Smooth muscle cell of the coronary artery (primary cell): ENCODE results near the gene DYDC2. TPM values are rescaled to one million over a fixed set of nuclear protein-coding genes. Genes with fewer than 3 reads are reported as not detected.

ENCODE experiments used
- total RNA-seq: library from RNA; depleted of rRNA; stranded (reverse); fragments of >200 nt; gene quantifications from 2 replicates; pipeline ENCODE4 v1.2.3, GENCODE V29; 2014; ENCODE audit warnings: low replicate concordance

The DYDC2 gene, protein sequence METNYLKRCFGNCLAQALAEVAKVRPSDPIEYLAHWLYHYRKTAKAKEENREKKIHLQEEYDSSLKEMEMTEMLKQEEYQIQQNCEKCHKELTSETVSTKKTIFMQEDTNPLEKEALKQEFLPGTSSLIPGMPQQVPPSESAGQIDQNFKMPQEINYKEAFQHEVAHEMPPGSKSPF
- not detected in 2 replicates for total RNA-seq

DNA sequence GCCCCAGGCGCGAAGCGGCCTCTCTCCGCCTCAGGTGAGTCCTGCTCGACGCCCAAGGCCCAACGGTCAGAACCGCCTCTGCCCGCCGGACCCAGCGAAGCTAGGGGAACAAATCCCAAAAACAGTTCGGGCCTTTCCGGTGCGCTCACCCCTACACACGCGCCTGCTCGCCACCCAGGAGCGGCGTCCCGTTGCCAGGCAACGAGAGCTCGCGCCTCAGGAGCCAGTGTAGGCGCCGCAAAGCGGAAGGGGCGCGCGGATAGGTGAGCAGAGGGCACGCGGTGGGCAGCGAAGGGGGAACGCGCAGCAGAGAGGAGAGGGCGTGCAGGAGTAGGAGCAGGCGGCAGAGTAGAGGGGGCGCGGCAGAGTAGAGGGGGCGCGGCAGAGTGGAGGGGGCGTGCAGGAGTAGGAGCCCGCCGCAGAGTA, at the start of gene DYDC2, which contains the start of gene DYDC1:
DYDC2 (plus strand) TSS at position 219 of the 426 bp plus-strand sequence. CDS start 5,663 bp downstream, outside the sequence.
DYDC1 (minus strand) TSS at position 193 of the 426 bp plus-strand sequence. CDS start 4,154 bp downstream, outside the sequence.

DNA sequence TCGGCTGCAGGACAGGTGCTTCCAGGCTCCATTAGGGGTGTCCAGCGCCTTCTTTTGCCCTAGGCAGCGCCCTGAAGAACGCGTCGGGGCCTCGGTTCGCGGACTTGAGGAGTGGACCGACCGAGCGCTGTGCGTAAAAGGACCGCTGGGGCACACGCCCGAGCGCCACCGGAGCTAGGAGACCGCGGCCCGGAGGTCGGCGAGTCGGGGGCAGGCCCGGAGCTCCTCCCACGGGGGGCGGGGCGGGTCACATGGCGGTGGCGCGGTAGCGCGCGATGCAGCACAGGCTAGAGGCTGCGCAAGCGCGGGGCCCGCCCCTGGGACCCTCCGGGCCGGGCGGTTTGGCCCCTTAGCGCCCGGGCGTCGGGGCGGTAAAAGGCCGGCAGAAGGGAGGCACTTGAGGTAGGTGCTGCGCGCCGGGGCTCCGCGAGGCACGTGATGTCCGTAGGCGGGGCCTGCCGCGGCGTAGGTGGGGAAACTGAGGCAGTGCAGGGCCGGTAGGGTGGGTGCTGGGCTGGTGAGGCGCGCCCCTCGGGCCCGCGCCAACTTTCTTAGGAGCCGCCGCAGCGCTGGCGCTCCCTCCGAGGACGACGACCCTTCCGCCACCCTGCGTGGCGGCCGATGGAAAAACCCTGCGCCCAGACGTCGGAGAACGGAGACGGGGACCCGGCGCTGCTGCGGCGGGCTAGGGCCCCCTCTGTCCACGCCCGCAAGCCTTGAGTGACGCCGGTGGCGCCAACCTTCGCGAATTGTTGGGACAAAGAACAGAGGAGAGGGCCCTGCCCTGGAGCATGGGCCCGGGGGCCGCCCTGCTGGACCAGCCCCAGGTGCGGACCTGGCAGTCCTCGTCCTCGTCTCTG, 51.9 kb downstream of the DYDC2 start, which contains the start of gene PRXL2A:
PRXL2A (plus strand) TSS at position 310 of the 860 bp plus-strand sequence. CDS start 11,917 bp downstream, outside the sequence.

Other genes starting within 250 kb of the DYDC2 start
- gene PLAC9, start 224.1 kb upstream of the DYDC2 start, total RNA-seq = 24.6 and 27.2 TPM in 2 replicates
- 45.7 and 51.5 TPM in 2 replicates for gene ANXA11, start 151.2 kb upstream of the DYDC2 start, total RNA-seq
- not detected in 2 replicates for gene MAT1A, start 67.1 kb upstream of the DYDC2 start, total RNA-seq
- not detected in 2 replicates for gene DYDC1, start within 50 bp of the DYDC2 start, total RNA-seq
- gene PRXL2A, start 51.8 kb downstream of the DYDC2 start, total RNA-seq = 1.3 and 1.4 TPM in 2 replicates
- gene TSPAN14, start 97.5 kb downstream of the DYDC2 start, total RNA-seq = 13.5 and 15.6 TPM in 2 replicates
- gene SH2D4B, start 181.1 kb downstream of the DYDC2 start, total RNA-seq = not detected in 2 replicates